Measurements from ENCODE around the gene PRKCA.

The PRKCA gene

DNA sequence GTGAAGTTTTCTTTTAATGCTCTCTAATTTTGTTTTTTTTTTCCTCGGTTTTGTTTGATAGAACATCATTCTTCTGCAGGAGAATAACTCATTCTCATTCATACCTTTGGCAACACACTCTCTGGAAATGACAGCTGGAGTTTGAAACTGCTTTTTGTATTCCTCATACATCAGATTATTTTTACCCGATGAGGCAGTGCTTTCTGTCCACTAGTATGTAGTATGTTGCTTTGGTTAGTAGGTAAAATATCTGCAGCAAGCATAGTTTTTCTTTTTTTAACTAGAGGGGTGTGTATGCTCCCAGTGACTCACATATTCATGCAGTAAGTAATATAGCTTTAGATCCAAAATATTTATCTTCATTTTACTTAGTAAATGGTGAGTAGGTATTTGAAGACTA is 6.4 kb downstream of the PRKCA start:
- no peak for DNase-seq (ENCODE audit: low read depth)
- TF ChIP-seq, protein P1, sequence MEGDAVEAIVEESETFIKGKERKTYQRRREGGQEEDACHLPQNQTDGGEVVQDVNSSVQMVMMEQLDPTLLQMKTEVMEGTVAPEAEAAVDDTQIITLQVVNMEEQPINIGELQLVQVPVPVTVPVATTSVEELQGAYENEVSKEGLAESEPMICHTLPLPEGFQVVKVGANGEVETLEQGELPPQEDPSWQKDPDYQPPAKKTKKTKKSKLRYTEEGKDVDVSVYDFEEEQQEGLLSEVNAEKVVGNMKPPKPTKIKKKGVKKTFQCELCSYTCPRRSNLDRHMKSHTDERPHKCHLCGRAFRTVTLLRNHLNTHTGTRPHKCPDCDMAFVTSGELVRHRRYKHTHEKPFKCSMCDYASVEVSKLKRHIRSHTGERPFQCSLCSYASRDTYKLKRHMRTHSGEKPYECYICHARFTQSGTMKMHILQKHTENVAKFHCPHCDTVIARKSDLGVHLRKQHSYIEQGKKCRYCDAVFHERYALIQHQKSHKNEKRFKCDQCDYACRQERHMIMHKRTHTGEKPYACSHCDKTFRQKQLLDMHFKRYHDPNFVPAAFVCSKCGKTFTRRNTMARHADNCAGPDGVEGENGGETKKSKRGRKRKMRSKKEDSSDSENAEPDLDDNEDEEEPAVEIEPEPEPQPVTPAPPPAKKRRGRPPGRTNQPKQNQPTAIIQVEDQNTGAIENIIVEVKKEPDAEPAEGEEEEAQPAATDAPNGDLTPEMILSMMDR (IDR thresholded peaks at IDR 0.05; ENCODE audit: control insufficient read depth, extremely low read depth, insufficient read depth), result no peak
- no peak overlapping the region for H3K4me3 ChIP-seq (ENCODE audit: low read depth, low read length)

DNA sequence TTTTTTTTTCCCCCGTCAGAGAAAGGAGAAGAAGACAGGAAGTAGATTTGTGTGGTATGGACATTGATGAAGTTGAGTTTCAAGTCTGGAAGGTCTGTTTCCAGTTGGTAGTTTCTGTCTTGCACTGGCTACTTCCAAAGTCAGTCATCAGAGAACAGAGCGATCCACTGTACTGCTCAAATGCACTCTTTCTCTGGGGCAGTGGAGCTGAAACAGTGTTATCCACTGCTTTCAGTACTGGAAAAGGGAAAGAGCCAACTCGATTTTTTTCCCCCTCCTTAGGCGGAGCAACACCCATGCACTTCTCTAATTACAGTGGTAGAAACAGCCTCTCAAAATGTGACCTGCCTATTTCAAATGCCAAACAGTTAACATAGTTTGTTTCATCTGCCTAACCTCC is 7.4 kb downstream of the PRKCA start:
- TF ChIP-seq, protein P1 (IDR thresholded peaks at IDR 0.05; ENCODE audit: control insufficient read depth, extremely low read depth, insufficient read depth), result no peak
- DNase-seq (ENCODE audit: low read depth), result no peak
- H3K4me3 ChIP-seq (ENCODE audit: low read depth, low read length), result no peak overlapping the region

DNA sequence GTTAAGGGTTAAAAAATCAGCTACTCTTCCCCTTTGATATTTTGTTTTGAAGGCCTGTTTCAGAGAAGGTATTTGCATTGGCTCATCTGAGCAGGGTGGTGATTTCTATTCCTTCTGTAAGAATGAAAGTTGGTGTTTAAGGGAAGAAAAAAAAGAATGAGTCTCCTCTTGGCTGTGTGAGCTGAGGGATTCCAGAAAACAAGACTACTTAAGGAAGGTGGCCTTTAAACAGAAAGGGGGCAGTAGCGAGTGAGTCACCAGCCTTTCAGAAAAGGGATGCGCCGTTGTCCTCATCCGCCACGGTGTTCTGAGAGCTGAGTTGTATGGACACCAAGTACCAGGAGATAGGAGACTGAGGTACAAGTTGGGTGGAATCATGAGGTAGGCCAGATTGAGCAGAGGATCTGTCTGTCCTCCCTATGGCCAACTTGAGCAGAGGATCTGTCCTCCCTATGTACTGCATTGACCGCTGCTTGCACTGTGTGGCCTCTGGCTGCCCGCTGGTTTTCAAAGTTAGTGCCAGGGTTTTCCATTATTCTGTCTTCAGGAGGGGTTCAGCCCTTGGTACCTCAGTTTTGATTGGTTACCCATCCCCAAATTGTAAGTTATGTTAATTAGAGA is 8.2 kb downstream of the PRKCA start:
- no peak overlapping the region for H3K4me3 ChIP-seq (ENCODE audit: low read depth, low read length)
- TF ChIP-seq, protein P1 (IDR thresholded peaks at IDR 0.05; ENCODE audit: control insufficient read depth, extremely low read depth, insufficient read depth), result no peak
- no peak for DNase-seq (ENCODE audit: low read depth)

DNA sequence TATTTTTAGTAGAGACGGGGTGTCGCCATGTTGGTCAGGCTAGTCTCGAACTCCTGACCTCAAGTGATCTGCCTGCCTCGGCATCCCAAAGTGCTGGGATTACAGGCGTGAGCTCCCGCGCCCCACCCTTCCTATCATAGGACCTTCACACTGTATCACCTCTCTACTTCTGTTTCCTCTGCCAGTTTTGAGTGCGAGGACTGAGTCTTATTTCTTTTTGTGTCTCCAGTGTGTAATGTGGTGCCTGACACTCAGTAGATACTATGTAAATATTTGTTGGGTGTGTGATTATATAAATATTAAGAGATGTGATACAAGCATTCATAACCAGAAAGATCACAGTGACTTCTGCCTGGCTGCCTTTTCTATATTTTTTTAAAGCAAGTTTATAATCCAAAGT is 10.5 kb downstream of the PRKCA start:
- H3K4me3 ChIP-seq (ENCODE audit: low read depth, low read length), result no peak overlapping the region
- TF ChIP-seq, protein P1 (IDR thresholded peaks at IDR 0.05; ENCODE audit: control insufficient read depth, extremely low read depth, insufficient read depth), result no peak
- DNase-seq (ENCODE audit: low read depth), result no peak

DNA sequence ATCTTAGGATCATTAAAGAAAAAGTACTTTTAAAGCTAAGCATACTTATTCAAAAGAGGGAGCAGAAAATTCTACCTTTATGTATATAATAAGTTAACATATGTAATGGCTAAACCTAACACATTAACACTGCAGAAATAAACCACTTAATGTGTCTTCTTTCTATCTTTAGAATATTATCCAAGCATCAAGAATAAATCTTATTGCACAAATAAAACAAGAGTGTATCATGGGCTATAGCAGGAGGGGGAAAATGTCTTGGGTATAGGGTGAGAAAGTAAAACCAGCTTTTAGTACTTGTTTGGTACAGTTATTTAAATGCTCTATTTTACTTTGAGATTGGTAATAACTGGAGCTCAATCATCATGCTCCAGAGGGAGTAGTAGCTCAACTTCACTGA is 10.9 kb downstream of the PRKCA start:
- no peak for DNase-seq (ENCODE audit: low read depth)
- TF ChIP-seq, protein P1 (IDR thresholded peaks at IDR 0.05; ENCODE audit: control insufficient read depth, extremely low read depth, insufficient read depth), result no peak
- no peak overlapping the region for H3K4me3 ChIP-seq (ENCODE audit: low read depth, low read length)

DNA sequence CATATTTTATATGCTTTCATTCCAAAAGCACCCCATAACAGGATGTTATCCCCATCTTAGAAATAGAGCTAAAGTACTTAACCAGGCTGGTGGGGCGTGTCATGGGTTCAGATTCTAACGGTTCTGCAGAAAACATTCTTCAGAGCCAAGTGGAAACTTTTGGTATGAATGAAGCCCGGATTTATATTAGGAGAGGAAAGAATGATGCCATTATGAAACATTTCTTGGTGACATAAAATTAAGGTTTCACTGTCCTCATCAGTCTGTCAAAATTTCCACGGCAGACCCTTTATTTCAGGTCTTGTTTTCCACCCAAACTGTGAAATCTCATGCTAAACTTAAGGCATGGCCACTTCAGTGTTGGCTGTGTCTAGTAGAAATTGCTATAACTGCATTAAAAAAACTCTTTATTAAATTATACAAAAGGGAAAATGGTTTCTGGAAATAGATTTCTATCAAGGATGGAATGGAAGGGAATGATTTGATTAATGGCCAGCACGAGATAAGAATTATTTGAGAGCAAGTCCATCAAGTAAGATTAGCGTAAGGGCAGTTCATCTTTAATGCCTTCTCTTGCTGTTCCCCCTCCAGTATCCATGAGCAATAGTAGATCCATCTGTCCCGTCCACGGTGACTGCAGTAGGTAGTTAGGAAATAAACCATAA is 11.7 kb downstream of the PRKCA start:
- TF ChIP-seq, protein P1 (IDR thresholded peaks at IDR 0.05; ENCODE audit: control insufficient read depth, extremely low read depth, insufficient read depth), result no peak
- H3K4me3 ChIP-seq (ENCODE audit: low read depth, low read length), result no peak overlapping the region
- no peak for DNase-seq (ENCODE audit: low read depth)

DNA sequence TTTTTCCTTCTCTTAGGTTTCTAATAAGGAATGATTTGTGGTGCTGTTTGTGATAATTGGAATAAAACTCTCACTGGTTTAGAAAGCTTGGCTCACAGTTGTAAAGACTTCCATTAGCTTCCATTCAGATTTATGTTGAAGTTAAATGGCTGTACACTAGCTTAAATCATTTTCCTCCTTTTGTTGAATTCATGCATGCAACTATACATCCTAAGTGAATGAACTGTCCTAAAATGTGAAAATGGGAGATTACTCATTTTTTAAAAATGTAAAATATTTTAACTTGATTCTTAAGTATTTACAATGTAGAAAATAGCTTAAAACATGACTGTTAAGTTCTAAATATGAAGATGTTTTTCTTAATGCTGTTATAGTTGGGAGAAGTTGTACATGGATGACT is 15.2 kb downstream of the PRKCA start:
- TF ChIP-seq, protein P1 (IDR thresholded peaks at IDR 0.05; ENCODE audit: control insufficient read depth, extremely low read depth, insufficient read depth), result no peak
- no peak overlapping the region for H3K4me3 ChIP-seq (ENCODE audit: low read depth, low read length)
- DNase-seq (ENCODE audit: low read depth), result no peak
